Esophagus muscularis mucosa (tissue), 4 donors: ENCODE measurements around the gene PLEKHM2. TPM values are rescaled to one million over a fixed set of nuclear protein-coding genes. Genes with fewer than 3 reads are reported as not detected.

ENCODE experiments used
- DNase-seq: peaks from one replicate; pipeline ENCODE4 v3.0.0-alpha.2; 2017; ENCODE audit errors: extremely low spot score
- H3K27ac ChIP-seq, 4 donors: fragments of 200-600 bp; sonication (generic); replicated peaks in 1 of 4; 1 replicate in 3 of 4; 2 replicates in 1 of 4; pipeline ENCODE4 v1.5.1; 2016 to 2019; ENCODE audit warnings: mild to moderate bottlenecking in 1 of 4
- H3K27me3 ChIP-seq, 4 donors: fragments of 200-600 bp; sonication (generic); one replicate each; pipeline versions ENCODE4 v1.5.1 to v1.6.0; 2016 to 2019
- H3K36me3 ChIP-seq, 4 donors: fragments of 200-600 bp; sonication (generic); one replicate each; pipeline ENCODE4 v1.5.1; 2016 to 2019
- H3K4me1 ChIP-seq, 4 donors: fragments of 200-600 bp; sonication (generic); one replicate each; pipeline ENCODE4 v1.5.1; 2016 to 2019
- H3K4me3 ChIP-seq, 4 donors: fragments of 200-600 bp; sonication (generic); 1 replicate in 2 of 4; 2 replicates in 2 of 4; pipeline ENCODE4 v1.5.1; 2016 to 2019; ENCODE audit warnings: mild to moderate bottlenecking in 4 of 4, moderate library complexity in 1 of 4
- H3K9me3 ChIP-seq, 4 donors: fragments of 200-600 bp; sonication (generic); 1 replicate in 3 of 4; 2 replicates in 1 of 4; pipeline ENCODE4 v1.5.1; 2016 to 2019
- EP300 ChIP-seq: sonication (generic); formaldehyde crosslinking; IDR thresholded peaks from one replicate; pipeline ENCODE4 v1.6.1; 2017; ENCODE audit warnings: antibody characterized with exemption
- POLR2A ChIP-seq: fragments of 450-650 bp; IDR thresholded peaks from one replicate; pipeline ENCODE4 v1.6.1; 2017; ENCODE audit warnings: antibody characterized with exemption, moderate library complexity, mild to moderate bottlenecking, low read depth
- POLR2AphosphoS5 ChIP-seq, 2 donors: sonication (generic); formaldehyde crosslinking; IDR thresholded peaks; one replicate each; pipeline ENCODE4 v1.6.1; 2017; ENCODE audit warnings: antibody characterized with exemption in 2 of 2
- WGBS: methylation state at CpG from one replicate; pipeline ENCODE4 v1.1.5; 2018; 5-methylcytosine and 5-hydroxymethylcytosine counted together
- intact Hi-C: fragments of 100-400 bp; cut with DNase I; formaldehyde crosslinking; loops from one replicate; pipeline ENCODE4 v1.15.1; 2023
- total RNA-seq, 4 donors: library from RNA; depleted of rRNA; stranded (reverse); fragments of >200 nt; gene quantifications; one replicate each; pipeline versions ENCODE4 v1.1.0 to v1.2.1, GENCODE V29; 2016
- TF ChIP-seq, protein P1 (sequence below), 3 experiments: fragments of 200-600 bp in 2 of 3; fragments of 450-650 bp in 1 of 3; sonication (generic) in 2 of 3; IDR thresholded peaks; one replicate each; pipeline ENCODE4 v1.5.1; 2017 to 2019; ENCODE audit warnings: antibody characterized with exemption in 3 of 3, mild to moderate bottlenecking in 2 of 3, moderate library complexity in 1 of 3

The PLEKHM2 gene
- total RNA-seq, 4 donors from 2014 or later = 44.4 to 68.2 (median 55.2) TPM

DNA sequence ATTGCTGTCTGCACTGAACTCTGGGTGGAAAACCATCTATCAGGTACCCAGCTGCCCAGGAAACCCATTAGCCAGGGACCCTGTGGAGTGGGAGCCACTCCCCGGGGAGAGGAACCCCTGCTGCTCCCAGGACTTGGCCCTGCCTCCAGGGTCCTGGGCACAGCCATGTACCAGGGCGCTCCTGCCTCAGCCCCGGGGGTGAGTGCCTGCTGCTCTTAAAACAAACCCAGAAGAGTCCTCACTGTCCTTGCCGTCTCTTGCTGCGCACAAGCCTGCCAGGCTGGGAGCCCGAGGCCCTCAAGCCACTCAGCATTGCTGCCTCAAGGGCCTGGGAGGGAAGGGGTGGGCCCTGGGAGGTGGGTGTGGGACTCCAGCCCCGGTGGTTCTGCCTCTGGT is 48.6 kb downstream of the PLEKHM2 start:
- intact Hi-C loops = no loop called here
- H3K36me3 ChIP-seq = peaks cover 58 to 79% (median 77%) of the 10 kb centered on the region in 4 donors
- WGBS = 68% methylated on average over 5 of the region's 7 CpGs

DNA sequence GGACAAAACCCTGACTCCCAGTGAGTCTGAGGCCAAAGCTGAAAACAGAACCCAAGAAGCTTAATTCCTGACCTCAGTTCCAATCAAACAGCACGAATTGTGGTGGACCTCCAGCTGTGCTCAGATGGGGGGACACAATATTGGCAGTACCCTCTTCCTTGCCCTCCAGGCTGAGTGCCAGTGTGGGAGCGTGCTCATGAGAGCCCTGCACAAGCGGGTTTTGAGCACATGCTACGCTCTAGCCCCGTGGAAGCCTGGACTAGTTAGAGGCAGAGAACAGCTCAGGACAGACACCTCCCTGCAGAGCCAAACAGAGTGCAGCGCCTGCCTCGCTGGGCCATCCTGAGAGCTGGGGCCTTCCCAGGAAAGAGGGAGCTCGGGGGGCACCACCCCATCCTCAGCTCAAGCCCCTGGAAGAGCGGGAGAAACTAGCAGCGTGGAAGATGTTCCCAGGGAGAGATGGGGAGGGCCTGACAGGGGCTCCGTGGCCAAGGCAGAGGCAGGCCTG is 49.2 kb downstream of the PLEKHM2 start:
- Histone ChIP-seq H3K36me3 (peaks cover 52 to 73% (median 71%) of the 10 kb centered on the region in 4 donors), H3K9me3 (no peaks in the 10 kb centered on the region), H3K27ac (no peak overlapping the region), H3K27me3 (no peaks in the 10 kb centered on the region), H3K4me1 (peaks cover 12 to 27% (median 20%) of the 10 kb centered on the region in 4 donors), H3K4me3 (no peak overlapping the region)
- 91% methylated on average over 5 of the region's 11 CpGs for WGBS
- no peak for TF ChIP-seq POLR2AphosphoS5 (IDR thresholded peaks at IDR 0.05)
- intact Hi-C loops = no loop called here
- DNase-seq = no peak

More for the DNA sequence above, 48.6 kb downstream of the PLEKHM2 start:
- no peak overlapping the region for H3K27ac ChIP-seq
- H3K9me3 ChIP-seq = no peaks in the 10 kb centered on the region
- H3K27me3 ChIP-seq = no peaks in the 10 kb centered on the region
- H3K4me1 ChIP-seq = peaks cover 12 to 24% (median 17%) of the 10 kb centered on the region in 4 donors
- DNase-seq = no peak
- H3K4me3 ChIP-seq = no peak overlapping the region
- TF ChIP-seq POLR2AphosphoS5 (IDR thresholded peaks at IDR 0.05) (no peak), POLR2A (no peak), EP300 (no peak)
- TF ChIP-seq, protein P1, sequence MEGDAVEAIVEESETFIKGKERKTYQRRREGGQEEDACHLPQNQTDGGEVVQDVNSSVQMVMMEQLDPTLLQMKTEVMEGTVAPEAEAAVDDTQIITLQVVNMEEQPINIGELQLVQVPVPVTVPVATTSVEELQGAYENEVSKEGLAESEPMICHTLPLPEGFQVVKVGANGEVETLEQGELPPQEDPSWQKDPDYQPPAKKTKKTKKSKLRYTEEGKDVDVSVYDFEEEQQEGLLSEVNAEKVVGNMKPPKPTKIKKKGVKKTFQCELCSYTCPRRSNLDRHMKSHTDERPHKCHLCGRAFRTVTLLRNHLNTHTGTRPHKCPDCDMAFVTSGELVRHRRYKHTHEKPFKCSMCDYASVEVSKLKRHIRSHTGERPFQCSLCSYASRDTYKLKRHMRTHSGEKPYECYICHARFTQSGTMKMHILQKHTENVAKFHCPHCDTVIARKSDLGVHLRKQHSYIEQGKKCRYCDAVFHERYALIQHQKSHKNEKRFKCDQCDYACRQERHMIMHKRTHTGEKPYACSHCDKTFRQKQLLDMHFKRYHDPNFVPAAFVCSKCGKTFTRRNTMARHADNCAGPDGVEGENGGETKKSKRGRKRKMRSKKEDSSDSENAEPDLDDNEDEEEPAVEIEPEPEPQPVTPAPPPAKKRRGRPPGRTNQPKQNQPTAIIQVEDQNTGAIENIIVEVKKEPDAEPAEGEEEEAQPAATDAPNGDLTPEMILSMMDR (IDR thresholded peaks at IDR 0.05) = no peak

DNA sequence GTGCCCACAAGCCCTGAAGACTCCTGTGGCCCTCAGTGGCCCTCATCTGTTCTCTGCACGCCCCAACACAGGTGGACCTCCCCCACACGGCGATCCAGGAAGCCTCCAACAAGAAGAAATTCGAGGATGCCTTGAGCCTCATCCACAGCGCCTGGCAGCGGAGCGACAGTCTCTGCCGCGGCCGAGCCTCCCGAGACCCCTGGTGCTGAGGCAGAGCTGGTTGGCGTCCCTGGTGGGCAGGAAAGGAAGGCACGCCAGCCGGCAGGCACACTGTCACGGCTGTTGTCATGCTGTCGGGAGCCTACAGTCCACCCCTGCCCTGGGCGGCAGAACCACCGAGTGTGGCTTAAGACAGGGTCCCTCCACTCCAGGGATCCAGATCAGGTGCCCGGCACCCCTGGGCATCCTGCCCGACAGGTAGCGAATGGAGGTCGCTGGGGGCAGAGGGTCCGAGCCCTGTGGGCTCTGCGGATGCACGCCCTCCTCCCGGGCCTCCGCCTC is 49.7 kb downstream of the PLEKHM2 start:
- intact Hi-C loops = no loop called here

DNA sequence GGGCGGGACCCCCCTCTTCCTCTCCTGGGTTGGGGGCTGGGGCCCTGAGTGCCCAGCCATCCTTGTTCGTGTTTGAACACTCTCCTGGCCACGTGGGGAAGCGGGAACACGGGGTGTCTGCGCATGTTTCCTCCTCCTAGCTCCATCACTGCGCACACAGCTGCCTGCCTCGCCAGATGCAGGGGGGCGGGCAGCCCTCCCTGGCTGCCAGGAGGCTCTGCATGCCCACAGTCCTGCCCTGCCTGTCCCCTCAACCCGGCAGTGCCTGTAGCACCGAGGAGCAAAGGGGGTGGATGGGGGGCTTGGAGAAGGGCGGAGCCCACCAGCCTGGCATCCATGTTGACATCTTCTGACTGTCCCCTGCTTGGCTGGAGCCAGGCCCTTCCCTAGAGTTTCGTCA is 50.2 kb downstream of the PLEKHM2 start:
- Histone ChIP-seq H3K27ac (no peak overlapping the region), H3K36me3 (peaks cover 44 to 63% (median 61%) of the 10 kb centered on the region in 4 donors), H3K4me1 (peaks cover 12 to 29% (median 23%) of the 10 kb centered on the region in 4 donors), H3K4me3 (no peak overlapping the region), H3K27me3 (no peaks in the 10 kb centered on the region), H3K9me3 (no peaks in the 10 kb centered on the region)
- WGBS = 83% methylated on average over 11 of the region's 13 CpGs
- no peak for DNase-seq
- intact Hi-C loops = no loop called here
- TF ChIP-seq EP300 = no peak
- TF ChIP-seq POLR2A = no peak
- TF ChIP-seq, protein P1 (IDR thresholded peaks at IDR 0.05) = no peak
- TF ChIP-seq POLR2AphosphoS5 (IDR thresholded peaks at IDR 0.05) = no peak

More for the DNA sequence above, 49.7 kb downstream of the PLEKHM2 start:
- peaks cover 12 to 29% (median 21%) of the 10 kb centered on the region in 4 donors for H3K4me1 ChIP-seq
- no peak for DNase-seq
- no peaks in the 10 kb centered on the region for H3K9me3 ChIP-seq
- no peaks in the 10 kb centered on the region for H3K27me3 ChIP-seq
- H3K4me3 ChIP-seq = no peak overlapping the region
- 92% methylated on average over 20 of the region's 27 CpGs for WGBS
- H3K36me3 ChIP-seq = peaks cover 47 to 68% (median 66%) of the 10 kb centered on the region in 4 donors
- H3K27ac ChIP-seq = no peak overlapping the region
- TF ChIP-seq, protein P1 (IDR thresholded peaks at IDR 0.05) = no peak

DNA sequence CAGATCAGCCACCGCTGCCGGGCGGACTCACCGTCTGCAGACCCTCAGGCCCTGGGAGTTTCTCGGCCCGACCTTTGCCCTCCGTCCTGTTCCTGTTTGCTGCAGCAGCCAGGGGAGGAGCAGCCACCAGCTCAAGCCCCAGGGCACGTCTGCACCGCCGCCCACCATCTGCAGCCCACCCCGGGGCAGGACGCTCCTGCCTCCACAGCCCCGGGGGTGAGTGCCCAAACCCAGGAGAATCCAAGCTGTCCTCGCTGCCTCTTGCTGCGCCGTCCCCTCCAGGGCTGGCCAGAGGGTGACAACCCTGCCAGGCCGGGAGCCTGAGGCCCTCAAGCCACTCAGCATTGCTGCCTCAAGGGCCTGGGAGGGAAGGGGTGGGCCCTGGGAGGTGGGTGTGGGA is 50.8 kb downstream of the PLEKHM2 start:
- no peak overlapping the region for H3K4me3 ChIP-seq
- H3K36me3 ChIP-seq = peaks cover 39 to 58% (median 56%) of the 10 kb centered on the region in 4 donors
- no peaks in the 10 kb centered on the region for H3K9me3 ChIP-seq
- no peak overlapping the region for H3K27ac ChIP-seq
- no peaks in the 10 kb centered on the region for H3K27me3 ChIP-seq
- TF ChIP-seq POLR2AphosphoS5 (IDR thresholded peaks at IDR 0.05) = no peak
- TF ChIP-seq EP300 = no peak
- no peak for DNase-seq
- intact Hi-C loops = no loop called here
- WGBS = 86% methylated on average over 13 of the region's 17 CpGs
- peaks cover 12 to 29% (median 23%) of the 10 kb centered on the region in 4 donors for H3K4me1 ChIP-seq
